HCT116 (cell line): ENCODE data around the gene SELENOS. TPM values are rescaled to one million over a fixed set of nuclear protein-coding genes. Genes with fewer than 3 reads are reported as not detected.

Source experiments
- ATAC-seq: fragments of 200-7000 bp; cut with Tn5 transposase; 2 replicates; pipeline ENCODE4 v1.9.1; 2020; ENCODE audit warnings: mild to moderate bottlenecking, moderate library complexity
- BruUV-seq: library from RNA; stranded (reverse); fragments of 400-500 nt; replicated peaks from 2 replicates; lab custom pipeline; 2021; lab: Mats Ljungman, UMichigan
- CTCF ChIA-PET: fragments of 300-600 bp; sonication (Branson Sonifier 250); formaldehyde crosslinking; loops from one replicate; lab custom pipeline; 2021; ENCODE audit warnings: antibody characterized with exemption; lab: Charles Lee
- POLR2A ChIA-PET: fragments of 300-600, 350-600 bp; sonication (Branson Sonifier 250); formaldehyde crosslinking; loops from one replicate; lab custom pipeline; 2021; ENCODE audit warnings: antibody characterized with exemption; lab: Charles Lee
- RAD21 ChIA-PET, 2 experiments: fragments of 300-600 bp; sonication (Branson Sonifier 250); formaldehyde crosslinking; loops; one replicate each; lab custom pipeline; 2023; ENCODE audit warnings: low total read pairs in 2 of 2; ENCODE audit not compliant: uncharacterized antibody in 2 of 2, unreplicated experiment in 2 of 2, low non-redundant PET in 1 of 2; lab: Charles Lee
- DNase-seq: peaks from one replicate; pipeline ENCODE4 v3.0.0-alpha.2; 2010; ENCODE audit warnings: low read depth, low spot score
- H2AFZ ChIP-seq: fragments of 200-600 bp; shearing (Covaris generic), sonication (generic); 2 replicates; pipeline ENCODE4 v1.6.1; 2017; ENCODE audit warnings: low read depth, mixed run types, mixed read lengths, antibody characterized with exemption, low read length; ENCODE audit not compliant: poor library complexity, severe bottlenecking
- H3K27ac ChIP-seq: 2 replicates; pipeline ENCODE4 v1.5.1; 2012; ENCODE audit warnings: low read depth, low read length
- H3K27me3 ChIP-seq: fragments of 200-600 bp; sonication (generic); 2 replicates; pipeline ENCODE4 v1.6.1; 2016; ENCODE audit warnings: mixed run types, low read length, mixed read lengths; ENCODE audit not compliant: insufficient read depth
- H3K36me3 ChIP-seq, 2 experiments: fragments of 200-500 bp in 1 of 2; fragments of 200-600 bp in 1 of 2; sonication (Bioruptor generic) in 1 of 2; sonication (generic) in 1 of 2; 2 replicates each; pipeline versions ENCODE4 v1.5.1 to v1.6.1; 2014 to 2016; ENCODE audit warnings: low read length in 2 of 2, inconsistent platforms in 1 of 2, mixed read lengths in 1 of 2, mixed run types in 1 of 2; ENCODE audit not compliant: insufficient read depth in 2 of 2, control insufficient read depth in 1 of 2
- H3K4me1 ChIP-seq, 2 experiments: fragments of 200-600 bp in 1 of 2; sonication (generic) in 1 of 2; 2 replicates each; pipeline versions ENCODE4 v1.5.1 to v1.6.1; 2012 to 2017; ENCODE audit warnings: low read length in 2 of 2, inconsistent platforms in 1 of 2, mild to moderate bottlenecking in 1 of 2, mixed read lengths in 1 of 2, mixed run types in 1 of 2, moderate library complexity in 1 of 2; ENCODE audit not compliant: insufficient read depth in 2 of 2, control insufficient read depth in 1 of 2
- H3K4me2 ChIP-seq: fragments of 200-600 bp; sonication (generic); 2 replicates; pipeline ENCODE4 v1.6.1; 2017; ENCODE audit warnings: mixed run types, low read length, mixed read lengths
- H3K4me3 ChIP-seq, 2 experiments: fragments of 200-600 bp in 1 of 2; sonication (generic) in 1 of 2; replicated peaks in 1 of 2; 2 replicates each; pipeline ENCODE4 v1.5.1; 2011 to 2016; ENCODE audit warnings: low read length in 2 of 2, control low read depth in 1 of 2, low read depth in 1 of 2, mild to moderate bottlenecking in 1 of 2, mixed read lengths in 1 of 2, mixed run types in 1 of 2
- H3K79me2 ChIP-seq: fragments of 200-600 bp; sonication (generic); 2 replicates; pipeline ENCODE4 v1.6.1; 2017; ENCODE audit warnings: mild to moderate bottlenecking, mixed run types, low read length, moderate library complexity, mixed read lengths; ENCODE audit not compliant: insufficient read depth
- H3K9ac ChIP-seq: fragments of 200-600 bp; sonication (generic); 2 replicates; pipeline ENCODE4 v1.6.1; 2016; ENCODE audit warnings: low read length, mixed read lengths
- H3K9me2 ChIP-seq: fragments of 200-600 bp; sonication (generic), shearing (Covaris generic); 2 replicates; pipeline ENCODE4 v1.6.1; 2017; ENCODE audit warnings: mixed run types, mild to moderate bottlenecking, moderate library complexity; ENCODE audit not compliant: insufficient read depth
- H3K9me3 ChIP-seq, 2 experiments: fragments of 200-500 bp in 1 of 2; fragments of 200-600 bp in 1 of 2; sonication (Bioruptor generic) in 1 of 2; sonication (generic) in 1 of 2; 2 replicates each; pipeline ENCODE4 v1.6.1; 2014 to 2017; ENCODE audit warnings: low read length in 2 of 2, mixed read lengths in 2 of 2, inconsistent platforms in 1 of 2, low read depth in 1 of 2, mild to moderate bottlenecking in 1 of 2, mixed run types in 1 of 2, moderate library complexity in 1 of 2; ENCODE audit not compliant: control insufficient read depth in 1 of 2, insufficient read depth in 1 of 2
- H4K20me1 ChIP-seq: fragments of 200-600 bp; sonication (generic), shearing (Covaris generic); 2 replicates; pipeline ENCODE4 v1.6.1; 2017; ENCODE audit warnings: mixed run types, mild to moderate bottlenecking, moderate library complexity; ENCODE audit not compliant: insufficient read depth
- CBX3 ChIP-seq: IDR thresholded peaks from 2 replicates; pipeline ENCODE4 v1.6.1; 2012; ENCODE audit warnings: low read depth
- EGR1 ChIP-seq: IDR thresholded peaks from 2 replicates; pipeline ENCODE4 v1.6.1; 2012; ENCODE audit warnings: low read depth
- ELF1 ChIP-seq: IDR thresholded peaks from 2 replicates; pipeline ENCODE4 v1.6.1; 2012; ENCODE audit warnings: low read depth, borderline replicate concordance
- EZH2 ChIP-seq: fragments of 200-600 bp; sonication (generic); IDR thresholded peaks from 2 replicates; pipeline ENCODE4 v1.6.1; 2017; ENCODE audit warnings: antibody characterized with exemption, mixed run types
- FOSL1 ChIP-seq: IDR thresholded peaks from 2 replicates; pipeline ENCODE4 v1.6.1; 2012; ENCODE audit warnings: low read depth
- JUND ChIP-seq: IDR thresholded peaks from 2 replicates; pipeline ENCODE4 v1.6.1; 2012
- POLR2A ChIP-seq: IDR thresholded peaks from 2 replicates; pipeline ENCODE4 v1.7.0; 2011; ENCODE audit warnings: borderline replicate concordance; ENCODE audit not compliant: insufficient read depth, insufficient read length; ENCODE audit errors: extremely low read depth
- POLR2AphosphoS5 ChIP-seq: IDR thresholded peaks from 2 replicates; pipeline ENCODE4 v1.6.1; 2011; ENCODE audit warnings: mild to moderate bottlenecking, low read depth, low read length, moderate library complexity
- RAD21 ChIP-seq: IDR thresholded peaks from 2 replicates; pipeline ENCODE4 v1.6.1; 2012; ENCODE audit warnings: low read depth, mild to moderate bottlenecking
- SIN3A ChIP-seq: IDR thresholded peaks from 2 replicates; pipeline ENCODE4 v1.6.1; 2012; ENCODE audit warnings: low read depth
- SP1 ChIP-seq: IDR thresholded peaks from 2 replicates; pipeline ENCODE4 v1.6.1; 2012; ENCODE audit warnings: low read depth
- SRF ChIP-seq: IDR thresholded peaks from 2 replicates; pipeline ENCODE4 v1.6.1; 2012; ENCODE audit warnings: low read depth
- TCF7L2 ChIP-seq: IDR thresholded peaks from 2 replicates; pipeline ENCODE4 v1.7.0; 2011; ENCODE audit warnings: borderline replicate concordance, inconsistent platforms; ENCODE audit not compliant: insufficient read depth, insufficient read length; ENCODE audit errors: extremely low read depth
- YY1 ChIP-seq: IDR thresholded peaks from 2 replicates; pipeline ENCODE4 v1.6.1; 2011; ENCODE audit warnings: low read length, low read depth, moderate library complexity, mild to moderate bottlenecking; ENCODE audit not compliant: insufficient replicate concordance; ENCODE audit errors: extremely low read depth
- ZFX ChIP-seq: fragments of 450-650 bp; IDR thresholded peaks from 2 replicates; pipeline ENCODE4 v1.6.1; 2017
- ZNF274 ChIP-seq: fragments of 200-500 bp; sonication (Bioruptor generic); IDR thresholded peaks from 2 replicates; pipeline ENCODE4 v1.6.1; 2014; ENCODE audit warnings: mild to moderate bottlenecking, low read depth, low read length, inconsistent platforms
- intact Hi-C: fragments of 100-400 bp; cut with micrococcal nuclease; formaldehyde crosslinking; loops from 2 replicates; pipeline ENCODE4 v1.10.0; 2022
- total RNA-seq: library from RNA; stranded (reverse); gene quantifications from one replicate; pipeline ENCODE4 v1.2.1, GENCODE V29; 2021; ENCODE audit not compliant: unreplicated experiment
- TF ChIP-seq, protein P1 (sequence below): IDR thresholded peaks from 2 replicates; pipeline ENCODE4 v1.6.1; 2012
- TF ChIP-seq, protein P2 (sequence below): IDR thresholded peaks from 2 replicates; pipeline ENCODE4 v1.6.1; 2012
- TF ChIP-seq, protein P3 (sequence below): IDR thresholded peaks from 2 replicates; pipeline ENCODE4 v1.6.1; 2011; ENCODE audit warnings: mild to moderate bottlenecking, low read length, moderate library complexity; ENCODE audit not compliant: insufficient replicate concordance; ENCODE audit errors: extremely low read depth

Gene SELENOS
- total RNA-seq, 1 experiment from 2014 or later, result 45.6 TPM

DNA sequence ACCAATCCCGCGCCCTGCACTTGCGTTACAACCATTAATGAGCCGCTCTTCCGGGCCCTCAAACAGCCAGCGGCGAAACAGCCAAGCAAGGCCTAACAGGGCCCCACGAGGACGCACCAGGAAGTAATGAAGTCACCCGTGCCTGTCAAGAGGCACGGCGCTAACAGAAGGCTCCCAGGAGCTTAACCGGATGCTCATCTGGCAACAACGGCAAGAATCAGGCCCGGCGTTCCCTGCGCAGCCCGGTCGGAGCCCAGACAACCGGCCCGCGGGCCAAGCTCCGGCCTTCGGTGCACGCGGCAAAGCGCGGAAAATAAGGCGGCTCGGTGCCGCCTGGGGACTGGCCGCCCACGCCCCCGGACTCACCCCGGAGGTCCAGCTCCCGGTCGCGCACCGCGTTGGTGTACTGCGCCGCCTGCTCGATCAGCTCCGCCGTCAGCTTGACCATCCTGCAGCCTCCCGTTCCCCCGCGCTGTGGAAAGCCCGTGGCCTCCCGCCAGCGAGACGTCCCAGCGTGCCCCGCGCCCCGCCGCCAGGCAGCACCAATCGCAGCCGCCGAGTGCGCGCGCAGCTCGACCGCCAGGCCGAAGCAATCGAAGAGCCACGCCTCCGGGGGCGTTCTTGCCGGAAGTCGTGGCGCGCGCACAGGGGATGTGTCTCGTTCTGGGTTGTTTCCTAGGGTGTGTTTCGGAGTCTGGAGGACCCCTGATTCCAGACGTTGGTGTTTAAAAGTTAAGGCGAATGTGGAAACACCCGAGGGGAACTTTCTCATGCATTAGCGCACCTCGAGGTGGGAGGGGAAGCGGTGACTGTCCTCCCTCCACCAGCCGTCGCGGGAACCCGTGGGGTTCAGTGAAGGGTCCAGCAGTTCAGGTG lies 17.7 kb upstream of the SELENOS start, which contains the start of gene SNRPA1:
TSS of gene SNRPA1 (minus strand) at position 518 of the 876 bp plus-strand sequence. CDS start at position 448, 70 bp downstream.
- Histone ChIP-seq H2AFZ (peak within 1 kb of the TSS; percentile 24), H3K9me3 (no peaks in the 10 kb centered on the region), H3K9ac (peak within 1 kb of the TSS; percentile 98), H3K4me1 (peaks cover 15 to 33% of the 10 kb centered on the region in 2 experiments), H3K79me2 (peaks cover 51% of the 10 kb centered on the region), H3K36me3 (peaks cover 7 to 17% of the 10 kb centered on the region in 2 experiments; a peak in 3 of 4 replicates), H3K4me3 (peak within 1 kb of the TSS; percentile 57 to 96), H4K20me1 (peaks cover 35% of the 10 kb centered on the region; the same call in 1 of the 2 replicates), H3K27me3 (no peaks in the 10 kb centered on the region), H3K9me2 (no peaks in the 10 kb centered on the region), H3K27ac (peak within 1 kb of the TSS; percentile 96), H3K4me2 (peak within 1 kb of the TSS; percentile 90)
- ChIA-PET CTCF (interaction anchor here (1.1 kb wide), 1 partner anchor 347 kb away, joined by 4 read pairs; no protein-coding TSS in a partner anchor), POLR2A (interaction anchor here (1.3 kb wide), 1 partner anchor 9 kb away, joined by 3 read pairs; no protein-coding TSS in a partner anchor), RAD21 (no interaction called here)
- peak; percentile 83 for ATAC-seq
- TF ChIP-seq POLR2A (peak; percentile 83), RAD21 (no peak), JUND (no peak), CBX3 (peak; percentile 81; the same call in 1 of the 2 replicates), SRF (peak; percentile 96), EZH2 (no peak), ELF1 (peak; percentile 74), POLR2AphosphoS5 (peak; percentile 91), SP1 (peak; percentile 91), YY1 (peak; percentile 86), SIN3A (peak; percentile 96; the same call in 1 of the 2 replicates), ZNF274 (no peak), EGR1 (peak; percentile 97), ZFX (peak; percentile 99), FOSL1 (no peak), TCF7L2 (peak; percentile 64)
- TF ChIP-seq, protein P1, sequence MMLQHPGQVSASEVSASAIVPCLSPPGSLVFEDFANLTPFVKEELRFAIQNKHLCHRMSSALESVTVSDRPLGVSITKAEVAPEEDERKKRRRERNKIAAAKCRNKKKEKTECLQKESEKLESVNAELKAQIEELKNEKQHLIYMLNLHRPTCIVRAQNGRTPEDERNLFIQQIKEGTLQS, result no peak
- TF ChIP-seq, protein P2, sequence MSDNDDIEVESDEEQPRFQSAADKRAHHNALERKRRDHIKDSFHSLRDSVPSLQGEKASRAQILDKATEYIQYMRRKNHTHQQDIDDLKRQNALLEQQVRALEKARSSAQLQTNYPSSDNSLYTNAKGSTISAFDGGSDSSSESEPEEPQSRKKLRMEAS, result peak; percentile 89
- TF ChIP-seq, protein P3, sequence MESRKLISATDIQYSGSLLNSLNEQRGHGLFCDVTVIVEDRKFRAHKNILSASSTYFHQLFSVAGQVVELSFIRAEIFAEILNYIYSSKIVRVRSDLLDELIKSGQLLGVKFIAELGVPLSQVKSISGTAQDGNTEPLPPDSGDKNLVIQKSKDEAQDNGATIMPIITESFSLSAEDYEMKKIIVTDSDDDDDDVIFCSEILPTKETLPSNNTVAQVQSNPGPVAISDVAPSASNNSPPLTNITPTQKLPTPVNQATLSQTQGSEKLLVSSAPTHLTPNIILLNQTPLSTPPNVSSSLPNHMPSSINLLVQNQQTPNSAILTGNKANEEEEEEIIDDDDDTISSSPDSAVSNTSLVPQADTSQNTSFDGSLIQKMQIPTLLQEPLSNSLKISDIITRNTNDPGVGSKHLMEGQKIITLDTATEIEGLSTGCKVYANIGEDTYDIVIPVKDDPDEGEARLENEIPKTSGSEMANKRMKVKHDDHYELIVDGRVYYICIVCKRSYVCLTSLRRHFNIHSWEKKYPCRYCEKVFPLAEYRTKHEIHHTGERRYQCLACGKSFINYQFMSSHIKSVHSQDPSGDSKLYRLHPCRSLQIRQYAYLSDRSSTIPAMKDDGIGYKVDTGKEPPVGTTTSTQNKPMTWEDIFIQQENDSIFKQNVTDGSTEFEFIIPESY, result peak; percentile 58
- peak; percentile 83 for DNase-seq
- no TSS peak for BruUV-seq
- intact Hi-C loops, result no loop called here
